HG03103 (cell line): ENCODE data around the gene ZSCAN2.
A peak's percentile ranks its signal among the peaks of the same experiment; 100 is the strongest.

Experiments used
- ATAC-seq: cut with Tn5 transposase; IDR thresholded peaks from one replicate; pipeline ENCODE4 v1.9.1; 2021; ENCODE audit warnings: low read depth; ENCODE audit not compliant: unreplicated experiment

ZSCAN2 gene

GRCh38 chr15:84598250-84598649 is 2.6 kb upstream of the ZSCAN2 start:
- peak; percentile 48 for ATAC-seq

DNA sequence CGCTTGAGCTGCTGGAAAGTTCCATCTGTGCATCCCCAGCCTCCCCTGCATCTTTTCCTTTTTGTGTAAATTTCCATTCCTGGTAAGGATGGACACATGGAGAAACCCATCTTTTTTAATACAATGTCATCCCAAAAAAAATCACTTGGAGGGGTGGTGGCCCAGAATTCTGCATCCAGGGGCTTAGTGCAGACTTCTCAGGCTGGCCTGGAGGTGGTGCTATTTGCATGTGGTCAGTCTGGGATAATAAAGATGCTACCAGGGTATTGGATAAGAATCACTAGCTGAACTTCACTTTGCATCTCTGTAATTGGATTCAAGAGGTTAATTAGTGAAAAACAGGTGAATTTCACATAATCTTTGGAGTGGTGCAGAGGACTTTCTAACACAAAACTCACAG is 1.8 kb upstream of the ZSCAN2 start:
- no peak for ATAC-seq

GRCh38 chr15:84599906-84600305 is 903 bp upstream of the ZSCAN2 start:
- no peak for ATAC-seq

- no peak for ATAC-seq
Measured at GRCh38 chr15:84600331-84600686, 500 bp upstream of the ZSCAN2 start.

- ATAC-seq, result no peak
Measured at GRCh38 chr15:84601555-84601838, 688 bp downstream of the ZSCAN2 start.

DNA sequence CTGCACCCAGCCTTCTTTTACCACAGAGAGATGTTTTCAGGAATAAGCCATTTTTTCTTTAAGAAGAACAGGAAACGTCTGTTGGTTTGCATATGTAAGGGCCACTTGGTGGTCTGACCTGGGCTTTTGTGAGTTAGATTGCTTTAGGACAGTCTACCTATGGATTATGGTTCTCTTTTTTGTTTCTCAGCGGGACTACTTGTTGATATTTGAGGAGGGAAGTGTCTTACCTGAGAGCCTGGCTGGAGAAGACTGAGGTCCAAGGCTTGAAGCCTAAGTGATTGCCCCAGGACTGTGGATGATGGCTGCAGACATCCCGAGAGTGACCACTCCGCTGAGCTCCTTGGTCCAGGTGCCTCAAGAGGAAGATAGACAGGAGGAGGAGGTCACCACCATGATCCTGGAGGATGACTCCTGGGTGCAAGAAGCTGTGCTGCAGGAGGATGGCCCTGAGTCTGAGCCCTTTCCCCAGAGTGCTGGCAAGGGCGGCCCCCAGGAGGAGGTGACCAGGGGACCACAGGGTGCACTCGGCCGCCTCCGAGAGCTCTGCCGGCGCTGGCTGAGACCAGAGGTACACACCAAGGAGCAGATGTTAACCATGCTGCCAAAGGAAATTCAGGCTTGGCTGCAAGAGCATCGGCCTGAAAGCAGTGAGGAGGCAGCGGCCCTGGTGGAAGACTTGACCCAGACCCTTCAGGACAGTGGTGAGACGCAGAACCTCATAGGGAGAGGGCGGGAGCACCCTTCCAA is 3.0 kb downstream of the ZSCAN2 start:
- no peak for ATAC-seq

DNA sequence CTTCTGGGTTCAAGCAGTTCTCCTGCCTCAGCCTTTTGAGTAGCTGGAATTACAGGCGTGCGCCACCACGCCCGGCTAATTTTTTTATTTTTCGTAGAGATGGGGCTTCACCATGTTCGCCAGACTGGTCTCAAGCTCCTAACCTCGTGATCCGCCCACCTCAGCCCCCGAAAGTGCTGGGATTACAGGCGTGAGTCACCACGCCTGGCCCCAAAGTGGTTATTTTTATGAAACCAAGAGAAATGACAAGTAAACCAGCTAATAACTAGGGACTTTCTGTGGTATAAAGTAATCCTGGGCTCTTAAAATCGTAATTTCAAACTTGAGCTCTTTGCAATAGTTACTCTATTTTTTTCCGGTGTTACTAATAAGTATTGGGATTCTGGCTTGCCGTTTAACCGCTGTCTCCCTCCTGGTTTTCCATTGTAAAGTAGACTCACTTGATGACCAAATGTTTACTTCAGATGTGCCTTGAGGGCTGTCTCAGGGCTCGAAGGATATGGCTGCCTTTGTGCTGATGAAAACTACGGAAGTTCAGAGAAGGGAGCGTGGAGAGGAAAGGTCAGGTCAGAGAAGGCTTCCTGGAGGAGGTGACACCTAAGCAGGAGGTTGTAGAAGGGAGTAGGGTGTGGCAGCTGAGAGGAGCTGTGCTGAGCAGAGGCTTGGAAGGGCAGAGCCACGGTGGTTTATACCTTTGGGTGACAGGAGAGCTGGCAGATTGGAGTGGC is 4.2 kb downstream of the ZSCAN2 start:
- ATAC-seq, result no peak

GRCh38 chr15:84605554-84605882 is 4.7 kb downstream of the ZSCAN2 start:
- ATAC-seq, result no peak

GRCh38 chr15:84606653-84607120 is 5.9 kb downstream of the ZSCAN2 start:
- ATAC-seq, result no peak

DNA sequence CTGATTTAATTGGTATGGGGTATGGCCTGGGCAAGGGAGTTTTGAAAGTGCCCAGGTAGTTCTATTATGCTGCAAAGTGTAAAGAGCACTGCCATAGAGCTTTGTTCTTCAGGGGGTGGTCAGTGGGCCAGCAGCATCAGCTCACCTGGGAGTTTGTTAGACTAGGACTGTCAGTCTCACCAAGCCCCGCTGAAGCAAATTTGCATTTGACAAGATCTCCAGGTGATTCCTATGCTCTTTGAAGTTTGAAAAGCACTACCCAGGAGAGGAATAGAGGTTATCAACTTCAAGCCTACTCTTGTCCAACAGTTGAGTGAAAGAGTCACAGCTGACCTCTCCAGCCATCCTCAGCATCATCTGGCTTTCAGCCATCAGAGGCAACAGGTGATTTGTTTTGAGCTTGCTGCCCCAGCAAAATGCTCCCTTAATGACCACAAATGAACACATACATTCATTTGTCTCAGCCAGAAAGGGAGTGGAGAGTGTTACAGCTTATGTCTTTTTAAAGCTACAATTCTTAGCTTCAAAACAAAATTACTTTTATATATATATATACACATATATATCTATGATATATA is 8.0 kb downstream of the ZSCAN2 start:
- no peak for ATAC-seq

- no peak for ATAC-seq
Measured at GRCh38 chr15:84609818-84610525, 9.2 kb downstream of the ZSCAN2 start.

DNA sequence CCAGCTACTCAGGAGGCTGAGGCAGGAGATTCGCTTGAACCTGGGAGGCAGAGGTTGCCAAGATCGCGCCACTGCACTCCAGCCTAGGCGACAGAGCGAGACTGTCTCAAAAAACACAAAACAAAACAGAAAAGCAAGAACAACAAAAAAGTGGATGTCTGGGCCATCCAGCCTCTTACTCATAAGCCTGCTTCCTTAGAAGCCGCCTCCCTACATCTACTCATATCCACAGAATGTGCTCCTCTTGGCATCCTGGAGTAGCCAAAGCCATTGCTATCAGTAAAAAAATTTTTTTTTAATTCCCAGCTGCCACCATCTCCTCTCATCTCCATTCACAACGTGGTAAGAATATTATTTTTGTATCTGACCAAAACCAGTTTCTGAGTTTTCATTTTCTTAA is 10.8 kb downstream of the ZSCAN2 start:
- no peak for ATAC-seq

DNA sequence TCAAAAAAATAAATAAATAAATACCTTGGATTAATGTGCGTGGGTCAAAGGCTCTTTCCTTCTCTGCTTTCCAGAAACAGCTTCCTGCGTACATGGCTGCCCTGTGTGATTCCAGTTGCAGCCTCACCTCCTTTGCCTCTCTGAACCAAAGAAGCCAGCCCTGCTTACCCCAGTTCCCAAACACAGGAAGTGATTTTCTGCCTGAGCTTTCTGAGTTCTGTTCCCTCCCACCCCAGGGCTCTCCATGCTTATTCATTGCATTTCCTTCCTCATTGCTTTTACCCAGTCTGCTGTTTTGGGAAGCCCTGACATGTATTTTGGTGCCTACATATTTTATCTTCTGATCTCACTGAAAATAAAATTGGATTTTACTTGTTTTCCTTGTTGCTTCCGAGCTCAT is 15.4 kb downstream of the ZSCAN2 start:
- no peak for ATAC-seq

DNA sequence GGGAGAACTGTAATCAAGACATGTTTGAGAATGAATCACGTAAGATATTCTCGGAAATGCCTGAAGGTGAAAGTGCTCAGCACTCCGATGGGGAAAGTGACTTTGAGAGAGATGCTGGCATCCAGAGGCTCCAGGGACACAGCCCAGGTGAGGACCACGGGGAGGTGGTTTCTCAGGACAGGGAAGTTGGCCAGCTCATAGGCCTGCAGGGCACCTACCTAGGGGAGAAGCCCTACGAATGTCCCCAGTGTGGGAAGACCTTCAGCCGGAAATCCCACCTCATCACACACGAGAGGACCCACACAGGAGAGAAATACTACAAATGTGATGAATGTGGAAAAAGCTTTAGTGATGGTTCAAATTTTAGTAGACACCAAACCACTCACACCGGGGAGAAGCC is 19.8 kb downstream of the ZSCAN2 start:
- ATAC-seq, result no peak

- no peak for ATAC-seq
Measured at GRCh38 chr15:84621358-84621979, 20.7 kb downstream of the ZSCAN2 start.

GRCh38 chr15:84624359-84624758 is 23.6 kb downstream of the ZSCAN2 start:
- ATAC-seq, result no peak

DNA sequence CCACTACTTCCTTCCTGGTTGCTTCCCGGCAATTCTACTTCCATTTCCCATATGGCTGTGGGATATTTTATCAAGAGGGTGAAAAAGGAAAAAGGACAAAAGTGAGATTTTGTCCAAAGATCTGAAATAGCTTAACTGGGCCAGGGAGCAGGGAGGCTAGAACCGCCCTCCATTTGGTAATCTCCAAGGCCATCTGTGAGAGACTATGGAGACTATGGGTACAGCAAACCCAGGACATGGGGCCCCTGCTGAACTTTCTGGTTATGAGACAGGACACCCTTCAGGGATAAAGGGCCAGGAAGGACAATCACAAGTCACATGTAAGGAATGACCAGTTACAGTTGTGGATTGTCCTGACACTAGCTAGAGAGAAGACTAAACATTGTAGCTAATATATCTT is 24.3 kb downstream of the ZSCAN2 start:
- ATAC-seq, result no peak

- ATAC-seq, result no peak
Measured at GRCh38 chr15:84629033-84629432, 28.2 kb downstream of the ZSCAN2 start.

DNA sequence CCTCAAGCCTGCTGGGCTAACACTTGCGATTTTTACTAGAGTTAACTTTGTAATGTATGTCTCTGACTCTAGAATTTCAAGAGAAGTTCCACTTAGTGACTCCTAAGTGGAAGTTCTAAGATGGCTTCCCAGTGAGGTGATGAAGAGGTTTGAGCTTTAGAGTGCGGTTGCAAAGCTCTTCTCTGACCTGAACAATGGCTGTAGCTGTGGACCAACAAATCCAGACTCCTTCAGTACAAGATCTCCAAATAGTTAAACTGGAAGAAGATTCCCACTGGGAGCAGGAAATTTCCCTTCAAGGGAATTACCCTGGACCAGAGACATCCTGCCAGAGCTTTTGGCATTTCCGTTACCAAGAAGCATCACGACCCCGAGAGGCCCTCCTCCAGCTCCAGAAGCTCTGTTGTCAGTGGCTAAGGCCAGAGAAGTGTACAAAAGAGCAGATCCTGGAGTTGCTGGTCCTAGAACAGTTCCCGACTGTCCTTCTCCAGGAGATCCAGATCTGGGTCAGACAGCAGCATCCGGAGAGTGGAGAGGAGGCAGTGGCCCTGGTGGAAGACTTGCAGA is 31.0 kb downstream of the ZSCAN2 start:
- ATAC-seq, result no peak

- peak; percentile 36 for ATAC-seq
Measured at GRCh38 chr15:84633311-84634227, 32.8 kb downstream of the ZSCAN2 start.
